K562 (cell line): ENCODE measurements around the gene UTP4. TPM values are rescaled to one million over a fixed set of nuclear protein-coding genes. Genes with fewer than 3 reads are reported as not detected.

Experiments
- ATAC-seq: fragments of 200-7000 bp; cut with Tn5 transposase; 3 replicates; pipeline ENCODE4 v1.9.1; 2020; ENCODE audit warnings: moderate library complexity
- BruUV-seq: library from RNA; stranded (reverse); fragments of 400-500 nt; replicated peaks from 2 replicates; lab custom pipeline; 2021; lab: Mats Ljungman, UMichigan
- CTCF ChIA-PET: fragments of 300-600 bp; formaldehyde crosslinking; extraction: SDS; loops from one replicate; lab custom pipeline; 2021; ENCODE audit warnings: low intra/inter-chr PET ratio; lab: Yijun Ruan, JAX
- POLR2A ChIA-PET: fragments of 300-600, 350-650 bp; sonication (Branson Sonifier 250); formaldehyde crosslinking; extraction: SDS; loops from one replicate; lab custom pipeline; 2021; ENCODE audit warnings: antibody characterized with exemption, inconsistent platforms; lab: Yijun Ruan, JAX
- DNase-seq, 4 experiments: peaks; one replicate each; pipeline versions ENCODE4 v3.0.0 to v3.0.0-alpha.2; 2011 to 2018; ENCODE audit warnings: low spot score in 3 of 4, mixed read lengths in 3 of 4; ENCODE audit errors: extremely low read depth in 1 of 4
- FAIRE-seq: peaks from 2 replicates; lab custom pipeline; 2011; peaks lifted over from hg19 to GRCh38; lab: Jason Lieb, UNC
- H2AFZ ChIP-seq: 2 replicates; pipeline ENCODE4 v1.6.0; 2011; ENCODE audit warnings: low read depth, low read length, control low read depth, inconsistent platforms
- H3K27ac ChIP-seq: fragments of 200-600 bp; 3 replicates; pipeline ENCODE4 v1.8.0; 2011; ENCODE audit warnings: low read depth, mild to moderate bottlenecking, control low read depth, inconsistent platforms, low read length, moderate library complexity, mixed read lengths; ENCODE audit errors: extremely low read depth
- H3K27me3 ChIP-seq, 2 experiments: fragments of 300-600 bp in 1 of 2; 2 replicates in 1 of 2; 3 replicates in 1 of 2; pipeline versions ENCODE4 v1.6.0 to v1.8.0; 2011; ENCODE audit warnings: inconsistent platforms in 2 of 2, low read length in 2 of 2, mild to moderate bottlenecking in 1 of 2, mixed read lengths in 1 of 2, moderate library complexity in 1 of 2; ENCODE audit not compliant: control insufficient read depth in 2 of 2, insufficient read depth in 2 of 2
- H3K36me3 ChIP-seq: fragments of 300-600 bp; 3 replicates; pipeline ENCODE4 v1.8.0; 2011; ENCODE audit warnings: mild to moderate bottlenecking, low read length, inconsistent platforms; ENCODE audit not compliant: control insufficient read depth, insufficient read depth
- H3K4me1 ChIP-seq, 2 experiments: fragments of 200-600 bp in 1 of 2; replicated peaks in 1 of 2; 2 replicates in 1 of 2; 3 replicates in 1 of 2; pipeline versions ENCODE4 v1.5.1 to v1.8.0; 2011; ENCODE audit warnings: inconsistent platforms in 2 of 2, low read length in 2 of 2, mild to moderate bottlenecking in 1 of 2, mixed read lengths in 1 of 2, moderate library complexity in 1 of 2; ENCODE audit not compliant: control insufficient read depth in 2 of 2, insufficient read depth in 2 of 2
- H3K4me2 ChIP-seq: 2 replicates; pipeline ENCODE4 v1.6.1; 2011; ENCODE audit warnings: low read length, control low read depth, inconsistent platforms, mixed read lengths; ENCODE audit not compliant: insufficient read depth
- H3K4me3 ChIP-seq: fragments of 200-600 bp; sonication (generic), shearing (Covaris generic); 2 replicates; pipeline ENCODE4 v1.5.1; 2016; ENCODE audit warnings: control low read depth, inconsistent platforms
- H3K79me2 ChIP-seq: fragments of 200-600 bp; 3 replicates; pipeline ENCODE4 v1.8.0; 2011; ENCODE audit warnings: low read length, inconsistent platforms; ENCODE audit not compliant: control insufficient read depth, insufficient read depth
- H3K9ac ChIP-seq, 2 experiments: 2 replicates each; pipeline versions ENCODE4 v1.6.0 to v1.6.1; 2011; ENCODE audit warnings: low read depth in 2 of 2, low read length in 2 of 2, control low read depth in 1 of 2, inconsistent platforms in 1 of 2, mild to moderate bottlenecking in 1 of 2, mixed read lengths in 1 of 2; ENCODE audit not compliant: insufficient read depth in 1 of 2
- H3K9me1 ChIP-seq: one replicate; pipeline ENCODE4 v1.6.0; 2011; ENCODE audit warnings: inconsistent platforms, mild to moderate bottlenecking, low read length, moderate library complexity; ENCODE audit not compliant: control insufficient read depth, insufficient read depth
- H3K9me3 ChIP-seq: replicated peaks from 2 replicates; pipeline ENCODE4 v1.5.1; 2011; ENCODE audit warnings: low read depth, low read length, inconsistent platforms; ENCODE audit not compliant: control insufficient read depth, insufficient read depth
- H4K20me1 ChIP-seq: replicated peaks from 2 replicates; pipeline ENCODE4 v1.6.1; 2011; ENCODE audit warnings: low read length, inconsistent platforms, mixed read lengths; ENCODE audit not compliant: control insufficient read depth, insufficient read depth
- CTCF ChIP-seq, 3 experiments: IDR thresholded peaks in 2 of 3; conservative IDR thresholded peaks in 1 of 3; 2 replicates each; pipeline ENCODE4 v1.5.1; 2011 to 2012; ENCODE audit warnings: low read length in 3 of 3, mild to moderate bottlenecking in 3 of 3, control low read depth in 2 of 3, improper control_type of control experiment in 1 of 3, inconsistent platforms in 1 of 3, low read depth in 1 of 3, mixed read lengths in 1 of 3, moderate library complexity in 1 of 3; ENCODE audit not compliant: insufficient read depth in 2 of 3
- E2F5 ChIP-seq: sonication (generic); formaldehyde crosslinking; IDR thresholded peaks from 2 replicates; pipeline ENCODE4 v1.8.0; 2022; ENCODE audit warnings: mild to moderate bottlenecking, missing genetic modification reagents
- GABPA ChIP-seq: fragments of 200-800 bp; sonication (Bioruptor generic); conservative IDR thresholded peaks from 2 replicates; pipeline ENCODE4 v1.6.1; 2016; ENCODE audit warnings: low read depth, missing genetic modification characterization, missing compliant biosample characterization
- IRF1 ChIP-seq: sonication (generic); formaldehyde crosslinking; IDR thresholded peaks from 2 replicates; pipeline ENCODE4 v1.8.0; 2022; ENCODE audit warnings: missing genetic modification reagents, mild to moderate bottlenecking, borderline replicate concordance
- PHTF2 ChIP-seq: fragments of 250-450 bp; sonication (Bioruptor Pico); IDR thresholded peaks from 2 replicates; pipeline ENCODE4 v1.5.0; 2021; ENCODE audit warnings: mild to moderate bottlenecking
- TEAD2 ChIP-seq: fragments of 450-650 bp; IDR thresholded peaks from 2 replicates; pipeline ENCODE4 v1.6.1; 2016; ENCODE audit warnings: missing genetic modification characterization, control low read depth, missing compliant biosample characterization
- YY1 ChIP-seq, 3 experiments: IDR thresholded peaks; 2 replicates each; pipeline ENCODE4 v1.6.1; 2011; ENCODE audit warnings: low read length in 2 of 3, mild to moderate bottlenecking in 2 of 3, moderate library complexity in 2 of 3, borderline replicate concordance in 1 of 3, control low read depth in 1 of 3, low read depth in 1 of 3; ENCODE audit not compliant: insufficient read depth in 3 of 3, insufficient replicate concordance in 2 of 3, control insufficient read depth in 1 of 3, insufficient read length in 1 of 3; ENCODE audit errors: extremely low read depth in 1 of 3
- ZNF316 ChIP-seq: fragments of 450-650 bp; IDR thresholded peaks from 2 replicates; pipeline ENCODE4 v1.6.1; 2016
- WGBS: fragments of 100-300 bp; shearing (Covaris generic); methylation state at CpG from one replicate; pipeline ENCODE4 v1.1.6; 2016; ENCODE audit warnings: low coverage, mixed read lengths; ENCODE audit not compliant: insufficient coverage; ENCODE audit errors: missing lambda C conversion rate; 5-methylcytosine and 5-hydroxymethylcytosine counted together
- in situ Hi-C: fragments of 300-500 bp; cut with MboI; formaldehyde crosslinking; loops from 4 replicates; pipeline ENCODE4 v1.15.0; 2018; ENCODE audit warnings: inconsistent platforms, mixed read lengths
- intact Hi-C: fragments of 100-400 bp; cut with micrococcal nuclease; formaldehyde crosslinking; loops from 2 replicates; pipeline ENCODE4 v1.14.2; 2022
- polyA plus RNA-seq, 8 experiments: library from polyadenylated mRNA; depleted of rRNA in 4 of 8; stranded (reverse) in 5 of 8; unstranded in 3 of 8; fragments of >200 nt; fragmentation: Nextera tagmentation in 2 of 8; fragmentation: Illumina TruSeq in 1 of 8; extraction: Ambion mirVana in 2 of 8; extraction: Trizol in 1 of 8; gene quantifications; 2 replicates each; pipeline versions ENCODE4 v1.2.1 to v1.2.3, GENCODE V29; 2011 to 2014; ENCODE audit warnings: inconsistent platforms in 1 of 8, missing spikeins in 1 of 8
- total RNA-seq, 7 experiments: library from RNA; depleted of rRNA in 6 of 7; stranded (reverse); fragments of >200 nt in 6 of 7; fragmentation: Illumina TruSeq in 2 of 7; extraction: Trizol in 2 of 7; gene quantifications; 2 replicates each; pipeline versions ENCODE4 v1.2.1 to v1.2.3, GENCODE V29; 2011 to 2021; ENCODE audit warnings: low replicate concordance in 1 of 7
- TF ChIP-seq, protein P1 (sequence below): IDR thresholded peaks from 2 replicates; pipeline ENCODE4 v1.6.1; 2011; ENCODE audit warnings: borderline replicate concordance, low read depth, mild to moderate bottlenecking, moderate library complexity, low read length; ENCODE audit not compliant: insufficient read depth, poor library complexity, severe bottlenecking

The UTP4 gene
- total and polyA plus RNA-seq, 9 of the 15 experiments (the other 6 are each of a cell fraction or from before 2014, with no cell fraction given) = 46.1 to 203 (median 145) TPM

GRCh38 chr16:69083306-69083941 lies 49.0 kb upstream of the UTP4 start:
- H3K79me2 ChIP-seq = no peaks in the 10 kb centered on the region
- no peak overlapping the region for H3K4me2 ChIP-seq
- 78% methylated on average over 16 of the region's 16 CpGs for WGBS
- CTCF ChIA-PET = no interaction called here
- no peaks in the 10 kb centered on the region for H3K27me3 ChIP-seq
- no peaks in the 10 kb centered on the region for H4K20me1 ChIP-seq
- H3K9me1 ChIP-seq = peaks cover 4% of the 10 kb centered on the region
- intact Hi-C loops (no loop called here), in situ Hi-C loops (no loop called here)
- no peak overlapping the region for H3K27ac ChIP-seq
- FAIRE-seq (peak; percentile 35), DNase-seq (no peak), ATAC-seq (peak; percentile 87)
- no peak overlapping the region for H3K4me3 ChIP-seq
- no peak for TF ChIP-seq E2F5 (CRISPR knock-in tag)
- TF ChIP-seq GABPA = no peak
- no peak for TF ChIP-seq ZNF316
- no peak for TF ChIP-seq PHTF2
- TF ChIP-seq CTCF (IDR thresholded peaks at IDR 0.05 in 2 of 3, conservative IDR thresholded peaks at IDR 0.05 in 1 of 3; ENCODE audit: insufficient read depth in 2 of 3, low read depth in 1 of 3, low read length in 3 of 3) = peak; percentile 32 to 48 (median 40); a peak in 4 of 6 replicates
- TF ChIP-seq YY1 (IDR thresholded peaks at IDR 0.05; ENCODE audit: borderline replicate concordance in 1 of 3, control insufficient read depth in 1 of 3, extremely low read depth in 1 of 3, insufficient read depth in 3 of 3, insufficient read length in 1 of 3, insufficient replicate concordance in 2 of 3, low read depth in 1 of 3, low read length in 2 of 3) = peak in 1 of 3 experiments; percentile 8
- TF ChIP-seq TEAD2 (tag) = no peak
- TF ChIP-seq, protein P1, sequence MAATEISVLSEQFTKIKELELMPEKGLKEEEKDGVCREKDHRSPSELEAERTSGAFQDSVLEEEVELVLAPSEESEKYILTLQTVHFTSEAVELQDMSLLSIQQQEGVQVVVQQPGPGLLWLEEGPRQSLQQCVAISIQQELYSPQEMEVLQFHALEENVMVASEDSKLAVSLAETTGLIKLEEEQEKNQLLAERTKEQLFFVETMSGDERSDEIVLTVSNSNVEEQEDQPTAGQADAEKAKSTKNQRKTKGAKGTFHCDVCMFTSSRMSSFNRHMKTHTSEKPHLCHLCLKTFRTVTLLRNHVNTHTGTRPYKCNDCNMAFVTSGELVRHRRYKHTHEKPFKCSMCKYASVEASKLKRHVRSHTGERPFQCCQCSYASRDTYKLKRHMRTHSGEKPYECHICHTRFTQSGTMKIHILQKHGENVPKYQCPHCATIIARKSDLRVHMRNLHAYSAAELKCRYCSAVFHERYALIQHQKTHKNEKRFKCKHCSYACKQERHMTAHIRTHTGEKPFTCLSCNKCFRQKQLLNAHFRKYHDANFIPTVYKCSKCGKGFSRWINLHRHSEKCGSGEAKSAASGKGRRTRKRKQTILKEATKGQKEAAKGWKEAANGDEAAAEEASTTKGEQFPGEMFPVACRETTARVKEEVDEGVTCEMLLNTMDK = peak; percentile 3
- no peak for TF ChIP-seq IRF1
- no TSS peak for BruUV-seq
- POLR2A ChIA-PET = no interaction called here
- no peak overlapping the region for H2AFZ ChIP-seq
- H3K4me1 ChIP-seq = peaks cover 0 to 4% of the 10 kb centered on the region in 2 experiments; a peak in 1 of 5 replicates
- H3K36me3 ChIP-seq = no peaks in the 10 kb centered on the region
- no peaks in the 10 kb centered on the region for H3K9me3 ChIP-seq
- no peak overlapping the region for H3K9ac ChIP-seq
